Measurements from ENCODE around the gene CSTB.

CSTB gene

GRCh38 chr21:43774163-43774562 lies 1.9 kb downstream of the CSTB start:
- Histone ChIP-seq H3K9me3 (ENCODE audit: insufficient read depth, low read depth, low read length) (no peaks in the 10 kb centered on the region), H3K4me3 (ENCODE audit: low read length) (no peak overlapping the region), H3K36me3 (ENCODE audit: insufficient read depth, low read length) (peaks cover 18% of the 10 kb centered on the region), H3K27me3 (ENCODE audit: insufficient read depth, low read length) (no peaks in the 10 kb centered on the region), H3K4me1 (ENCODE audit: insufficient read depth, low read length) (peaks cover 22% of the 10 kb centered on the region), H3K27ac (ENCODE audit: low read depth, low read length) (no peak overlapping the region), H3K9ac (ENCODE audit: low read depth, low read length) (no peak overlapping the region)
- 97% methylated on average over 10 of the region's 10 CpGs for WGBS

DNA sequence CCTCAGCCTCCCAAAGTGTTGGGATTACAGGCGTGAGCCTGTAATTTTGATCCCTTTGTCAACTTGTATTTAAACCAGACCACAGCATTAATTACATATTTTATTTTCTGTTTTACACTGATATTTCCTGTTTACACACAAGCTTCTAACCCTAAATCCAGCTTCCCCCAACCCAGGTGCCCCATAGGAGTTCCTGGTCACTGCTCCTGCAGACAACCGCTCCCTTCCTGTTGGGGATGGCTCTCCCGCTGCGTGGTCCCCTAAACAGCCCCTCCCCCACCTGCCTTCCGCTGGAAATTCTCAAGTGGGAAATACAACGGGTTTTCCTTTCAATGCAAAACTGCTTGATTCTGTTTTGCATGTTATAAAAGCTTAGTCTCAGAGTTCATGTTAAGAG lies 3.7 kb downstream of the CSTB start:
- Histone ChIP-seq H3K4me1 (ENCODE audit: insufficient read depth, low read length) (peaks cover 29% of the 10 kb centered on the region), H3K9me3 (ENCODE audit: insufficient read depth, low read depth, low read length) (no peaks in the 10 kb centered on the region), H3K27me3 (ENCODE audit: insufficient read depth, low read length) (no peaks in the 10 kb centered on the region), H3K4me3 (ENCODE audit: low read length) (no peak overlapping the region), H3K9ac (ENCODE audit: low read depth, low read length) (no peak overlapping the region), H3K36me3 (ENCODE audit: insufficient read depth, low read length) (peaks cover 18% of the 10 kb centered on the region), H3K27ac (ENCODE audit: low read depth, low read length) (no peak overlapping the region)
- WGBS = 39% methylated on average over 6 of the region's 6 CpGs

GRCh38 chr21:43771698-43772424 lies 4.2 kb downstream of the CSTB start:
- Histone ChIP-seq H3K9me3 (ENCODE audit: insufficient read depth, low read depth, low read length) (no peaks in the 10 kb centered on the region), H3K4me3 (ENCODE audit: low read length) (no peak overlapping the region), H3K9ac (ENCODE audit: low read depth, low read length) (no peak overlapping the region), H3K27me3 (ENCODE audit: insufficient read depth, low read length) (no peaks in the 10 kb centered on the region), H3K27ac (ENCODE audit: low read depth, low read length) (no peak overlapping the region), H3K36me3 (ENCODE audit: insufficient read depth, low read length) (peaks cover 18% of the 10 kb centered on the region), H3K4me1 (ENCODE audit: insufficient read depth, low read length) (peaks cover 29% of the 10 kb centered on the region)
- 85% methylated on average over 12 of the region's 13 CpGs for WGBS

GRCh38 chr21:43771199-43771675 lies 4.9 kb downstream of the CSTB start:
- peaks cover 18% of the 10 kb centered on the region for H3K36me3 ChIP-seq (ENCODE audit: insufficient read depth, low read length)
- H3K27me3 ChIP-seq (ENCODE audit: insufficient read depth, low read length) = no peaks in the 10 kb centered on the region
- H3K4me1 ChIP-seq (ENCODE audit: insufficient read depth, low read length) = peaks cover 29% of the 10 kb centered on the region
- no peak overlapping the region for H3K27ac ChIP-seq (ENCODE audit: low read depth, low read length)
- WGBS = 74% methylated on average over 13 of the region's 13 CpGs
- H3K9ac ChIP-seq (ENCODE audit: low read depth, low read length) = no peak overlapping the region
- H3K9me3 ChIP-seq (ENCODE audit: insufficient read depth, low read depth, low read length) = no peaks in the 10 kb centered on the region
- H3K4me3 ChIP-seq (ENCODE audit: low read length) = no peak overlapping the region

GRCh38 chr21:43770066-43770655 lies 5.9 kb downstream of the CSTB start:
- Histone ChIP-seq H3K4me3 (ENCODE audit: low read length) (no peak overlapping the region), H3K27me3 (ENCODE audit: insufficient read depth, low read length) (no peaks in the 10 kb centered on the region), H3K27ac (ENCODE audit: low read depth, low read length) (no peak overlapping the region), H3K9me3 (ENCODE audit: insufficient read depth, low read depth, low read length) (no peaks in the 10 kb centered on the region), H3K9ac (ENCODE audit: low read depth, low read length) (no peak overlapping the region), H3K4me1 (ENCODE audit: insufficient read depth, low read length) (peaks cover 29% of the 10 kb centered on the region), H3K36me3 (ENCODE audit: insufficient read depth, low read length) (peaks cover 18% of the 10 kb centered on the region)
- WGBS = 95% methylated on average over 20 of the region's 21 CpGs

GRCh38 chr21:43769325-43769958 lies 6.7 kb downstream of the CSTB start:
- peaks cover 29% of the 10 kb centered on the region for H3K4me1 ChIP-seq (ENCODE audit: insufficient read depth, low read length)
- H3K27me3 ChIP-seq (ENCODE audit: insufficient read depth, low read length) = no peaks in the 10 kb centered on the region
- H3K27ac ChIP-seq (ENCODE audit: low read depth, low read length) = no peak overlapping the region
- 96% methylated on average over 11 of the region's 11 CpGs for WGBS
- H3K4me3 ChIP-seq (ENCODE audit: low read length) = no peak overlapping the region
- no peaks in the 10 kb centered on the region for H3K9me3 ChIP-seq (ENCODE audit: insufficient read depth, low read depth, low read length)
- H3K9ac ChIP-seq (ENCODE audit: low read depth, low read length) = no peak overlapping the region
- peaks cover 15% of the 10 kb centered on the region for H3K36me3 ChIP-seq (ENCODE audit: insufficient read depth, low read length)

- Histone ChIP-seq H3K4me3 (ENCODE audit: low read length) (no peak overlapping the region), H3K4me1 (ENCODE audit: insufficient read depth, low read length) (peaks cover 29% of the 10 kb centered on the region), H3K27ac (ENCODE audit: low read depth, low read length) (no peak overlapping the region; the same call in 1 of the 2 replicates), H3K9ac (ENCODE audit: low read depth, low read length) (no peak overlapping the region), H3K36me3 (ENCODE audit: insufficient read depth, low read length) (peaks cover 9% of the 10 kb centered on the region), H3K27me3 (ENCODE audit: insufficient read depth, low read length) (no peaks in the 10 kb centered on the region), H3K9me3 (ENCODE audit: insufficient read depth, low read depth, low read length) (no peaks in the 10 kb centered on the region)
- 66% methylated on average over 8 of the region's 8 CpGs for WGBS
Observed at GRCh38 chr21:43768868-43769167, 7.3 kb downstream of the CSTB start.

- no peaks in the 10 kb centered on the region for H3K27me3 ChIP-seq (ENCODE audit: insufficient read depth, low read length)
- peak overlapping the region; percentile 54 for H3K9ac ChIP-seq (ENCODE audit: low read depth, low read length)
- H3K36me3 ChIP-seq (ENCODE audit: insufficient read depth, low read length) = peaks cover 5% of the 10 kb centered on the region
- no peaks in the 10 kb centered on the region for H3K9me3 ChIP-seq (ENCODE audit: insufficient read depth, low read depth, low read length)
- peaks cover 29% of the 10 kb centered on the region for H3K4me1 ChIP-seq (ENCODE audit: insufficient read depth, low read length)
- 73% methylated on average over 34 of the region's 34 CpGs for WGBS
- H3K27ac ChIP-seq (ENCODE audit: low read depth, low read length) = peak overlapping the region; percentile 77
- no peak overlapping the region for H3K4me3 ChIP-seq (ENCODE audit: low read length)
Observed at GRCh38 chr21:43767984-43768867, 7.9 kb downstream of the CSTB start.

- H3K4me3 ChIP-seq (ENCODE audit: low read length) = no peak overlapping the region
- H3K36me3 ChIP-seq (ENCODE audit: insufficient read depth, low read length) = 0 out of 2 replicates have a peak, but pooled peaks cover 7% of the 10 kb centered on the region
- H3K27ac ChIP-seq (ENCODE audit: low read depth, low read length) = peak overlapping the region; percentile 77; the same call in 1 of the 2 replicates
- no peaks in the 10 kb centered on the region for H3K9me3 ChIP-seq (ENCODE audit: insufficient read depth, low read depth, low read length)
- 94% methylated on average over 15 of the region's 15 CpGs for WGBS
- H3K9ac ChIP-seq (ENCODE audit: low read depth, low read length) = peak overlapping the region; percentile 54
- peaks cover 24% of the 10 kb centered on the region for H3K4me1 ChIP-seq (ENCODE audit: insufficient read depth, low read length)
- H3K27me3 ChIP-seq (ENCODE audit: insufficient read depth, low read length) = no peaks in the 10 kb centered on the region
Observed at GRCh38 chr21:43767498-43767983, 8.6 kb downstream of the CSTB start.

- Histone ChIP-seq H3K36me3 (ENCODE audit: insufficient read depth, low read length) (peaks cover 7% of the 10 kb centered on the region; the same call in 1 of the 2 replicates), H3K4me1 (ENCODE audit: insufficient read depth, low read length) (peaks cover 18% of the 10 kb centered on the region), H3K27me3 (ENCODE audit: insufficient read depth, low read length) (no peaks in the 10 kb centered on the region), H3K9ac (ENCODE audit: low read depth, low read length) (0 out of 2 replicates have a peak overlapping the region, but pooled peaks have one; percentile 7), H3K9me3 (ENCODE audit: insufficient read depth, low read depth, low read length) (no peaks in the 10 kb centered on the region), H3K4me3 (ENCODE audit: low read length) (no peak overlapping the region), H3K27ac (ENCODE audit: low read depth, low read length) (no peak overlapping the region)
- WGBS = 95% methylated on average over 34 of the region's 34 CpGs
Observed at GRCh38 chr21:43766734-43767497, 9.2 kb downstream of the CSTB start.

All from HUES64 (cell line).